Cardiac septum (tissue), 1 donor: ENCODE measurements around the gene GTF2H4. TPM values are rescaled to one million over a fixed set of nuclear protein-coding genes. Genes with fewer than 3 reads are reported as not detected.
"Not testable (repeated sequence)": the region's sequence is repeated elsewhere in the genome, so short reads cannot be mapped to it uniquely, and the experiment has no call there.

Source experiments
- DNase-seq: peaks from one replicate; pipeline ENCODE4 v3.0.0-alpha.2; 2020; ENCODE audit warnings: low spot score
- intact Hi-C: fragments of 100-400 bp; cut with DNase I; formaldehyde crosslinking; loops from one replicate; pipeline ENCODE4 v1.14.0; 2022
- long read RNA-seq: library from polyadenylated mRNA; unstranded; transcript quantifications from one replicate; pipeline ENCODE4 v2.0.0, GENCODE V29; 2021
- total RNA-seq: library from RNA; stranded (reverse); fragmentation: NEBNext Ultra II Directional; extraction: Animal tissue kit (Norgen Biotek cat#: 25700); gene quantifications from one replicate; pipeline ENCODE4 v1.2.1, GENCODE V29; 2021
- donor health status: DM: no; HTN: no; CAD: no.

Gene GTF2H4
- 16.0 TPM for total RNA-seq
- long read RNA-seq, partial matches to known transcripts, result 0 of 1 reads
- long read RNA-seq, other reads (novel, unspliced or antisense), result 1 of 1 reads

DNA sequence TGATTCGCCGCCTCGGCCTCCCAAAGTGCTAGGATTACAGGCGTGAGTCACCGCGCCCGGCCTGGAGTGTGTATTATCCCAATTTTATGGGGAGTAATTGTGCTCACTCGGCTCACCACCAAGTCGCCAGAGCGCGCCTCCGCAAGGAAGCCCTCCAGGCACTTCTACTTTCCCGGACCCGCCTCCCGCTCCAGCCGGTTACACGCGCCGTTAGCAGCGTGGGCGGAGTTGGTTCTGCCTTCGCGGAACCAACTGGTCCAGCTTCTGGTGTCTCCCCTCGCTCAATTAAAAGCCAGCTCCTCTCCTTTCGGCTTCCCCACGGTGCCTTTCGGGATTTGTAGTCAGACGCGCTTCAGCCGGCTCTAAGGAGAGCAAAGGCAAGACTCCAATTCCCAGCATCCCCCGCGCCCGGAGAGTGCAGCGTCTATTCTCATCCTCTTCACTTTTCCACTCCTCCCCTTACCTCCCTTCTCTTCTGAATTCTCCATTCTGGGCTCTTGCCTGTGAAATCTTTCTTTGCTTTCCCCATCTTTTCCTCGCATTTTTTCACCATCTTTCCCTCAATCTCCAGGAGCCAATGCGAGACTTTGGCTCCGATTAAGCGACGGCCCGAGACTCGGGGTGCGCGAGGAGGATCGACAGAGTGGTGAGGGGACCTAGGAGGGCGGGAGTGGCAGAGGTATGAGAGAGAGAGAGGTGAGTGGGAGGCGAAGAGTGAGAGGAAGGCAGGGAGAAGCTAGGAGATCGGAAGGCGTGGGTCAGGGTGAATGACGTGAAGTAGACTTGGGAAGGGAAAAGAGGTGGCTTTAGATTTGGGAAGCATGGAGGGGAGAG, at the start of gene GTF2H4:
Gene GTF2H4 (plus strand): TSS at position 450 of the 834 bp plus-strand sequence.
- intact Hi-C loops, result no loop called here
- DNase-seq, result peak; percentile 97

DNA sequence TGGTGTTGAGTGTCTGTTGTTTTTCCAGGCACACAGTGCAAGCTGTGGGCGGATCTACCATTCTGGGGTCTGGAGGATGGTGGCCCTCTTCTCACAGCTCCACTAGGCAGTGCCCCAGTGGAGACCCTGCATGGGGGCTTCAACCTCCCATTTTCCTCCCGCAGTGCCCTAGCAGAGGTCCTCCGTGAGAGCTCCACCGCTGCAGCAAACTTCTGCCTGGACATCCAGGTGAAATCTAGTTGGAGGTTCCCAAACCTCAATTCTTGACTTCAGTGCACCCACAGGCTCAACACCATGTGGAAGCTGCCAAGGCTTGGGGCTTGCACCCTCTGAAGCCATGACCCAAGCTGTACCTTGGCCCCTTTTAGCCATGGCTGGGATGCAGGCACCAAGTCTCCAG, 48.3 kb upstream of the GTF2H4 start:
- intact Hi-C loops, result not testable (repeated sequence)

DNA sequence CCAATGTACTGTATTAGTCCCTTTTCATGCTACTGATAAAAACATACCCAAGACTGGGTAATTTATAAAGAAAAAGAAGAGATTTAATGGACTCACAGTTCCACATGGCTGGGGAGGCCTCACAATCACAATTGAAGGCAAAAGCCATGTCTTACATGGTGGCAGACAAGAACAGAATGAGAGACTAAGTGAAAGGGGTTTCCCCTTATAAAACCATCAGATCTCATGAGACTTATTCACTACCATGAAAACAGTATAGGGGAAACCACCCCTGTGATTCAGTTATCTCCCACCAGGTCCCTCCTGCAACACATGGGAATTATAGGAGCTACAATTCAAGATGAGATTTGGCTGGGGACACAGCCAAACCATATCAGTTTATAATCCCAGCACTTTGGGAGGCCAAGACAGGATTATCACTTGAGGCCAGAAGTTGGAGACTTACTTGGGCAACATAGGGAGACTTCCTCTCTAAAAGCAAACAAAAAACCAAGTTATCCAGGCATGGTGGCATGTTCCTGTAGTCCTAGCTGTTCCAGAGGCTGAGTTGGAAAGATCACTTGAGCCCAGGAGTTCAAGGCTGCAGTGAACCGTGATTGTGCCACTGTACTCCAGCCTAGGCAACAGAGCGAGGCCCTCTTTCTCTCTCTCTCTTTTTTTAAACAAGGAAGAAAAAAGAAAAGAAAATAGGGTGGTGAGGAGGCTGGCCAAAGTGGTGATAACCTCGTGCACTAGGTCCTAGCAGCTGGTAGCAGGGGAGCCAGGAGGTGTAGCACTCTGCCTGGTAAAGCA, 46.6 kb upstream of the GTF2H4 start:
- intact Hi-C loops, result no loop called here
- DNase-seq, result no peak

More for the DNA sequence above, 48.3 kb upstream of the GTF2H4 start:
- not testable (repeated sequence) for DNase-seq

- intact Hi-C loops, result no loop called here
- no peak for DNase-seq
These were observed 45.7 kb upstream of the GTF2H4 start for GRCh38 chr6:30862156-30862875.

GRCh38 chr6:30864325-30864724, 43.7 kb upstream of the GTF2H4 start:
- intact Hi-C loops, result no loop called here
- no peak for DNase-seq

DNA sequence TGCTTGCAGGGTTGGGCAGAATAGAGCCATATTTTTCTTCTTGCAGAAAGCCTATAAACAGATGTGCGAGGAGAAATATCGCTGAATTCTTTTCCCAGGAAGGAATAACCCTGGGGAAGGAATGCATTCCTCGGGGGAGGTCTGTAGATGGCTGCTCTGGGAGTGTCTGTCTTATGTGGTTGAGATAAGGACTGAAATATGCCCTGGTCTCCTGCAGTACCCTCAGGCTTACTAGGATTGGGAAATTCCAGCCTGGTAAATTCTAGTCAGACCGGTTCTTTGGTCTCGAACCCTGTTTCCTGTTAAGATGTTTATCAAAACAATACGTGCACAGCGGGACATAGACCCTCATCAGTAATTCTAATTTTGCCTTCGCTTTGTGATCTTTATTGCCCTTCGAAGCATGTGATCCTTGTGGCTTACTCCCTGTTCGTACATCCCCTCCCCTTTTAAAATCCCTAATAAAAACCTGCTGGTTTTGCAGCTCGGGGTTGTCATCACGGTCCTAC, 38.7 kb upstream of the GTF2H4 start:
- intact Hi-C loops, DNase-seq: not testable (repeated sequence)

DNA sequence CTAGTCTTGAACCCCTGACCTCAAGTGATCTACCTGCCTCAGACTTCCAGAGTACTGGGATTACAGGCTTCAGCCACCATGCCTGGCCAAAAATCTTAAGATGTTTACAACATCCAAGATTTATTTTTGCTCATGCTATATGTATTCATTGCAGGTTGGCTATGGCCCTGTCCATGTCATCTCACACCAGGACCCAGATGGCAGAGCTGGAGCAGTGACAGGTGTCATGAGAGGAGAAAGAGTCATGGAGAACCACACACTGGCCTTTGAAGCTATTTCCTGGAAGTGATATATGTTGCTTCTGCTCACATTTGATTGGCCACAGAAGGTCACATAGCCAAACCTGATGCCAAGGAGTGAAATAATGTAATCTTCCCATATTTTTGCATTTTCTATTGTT, 37.5 kb upstream of the GTF2H4 start:
- intact Hi-C loops, result no loop called here
- no peak for DNase-seq

DNA sequence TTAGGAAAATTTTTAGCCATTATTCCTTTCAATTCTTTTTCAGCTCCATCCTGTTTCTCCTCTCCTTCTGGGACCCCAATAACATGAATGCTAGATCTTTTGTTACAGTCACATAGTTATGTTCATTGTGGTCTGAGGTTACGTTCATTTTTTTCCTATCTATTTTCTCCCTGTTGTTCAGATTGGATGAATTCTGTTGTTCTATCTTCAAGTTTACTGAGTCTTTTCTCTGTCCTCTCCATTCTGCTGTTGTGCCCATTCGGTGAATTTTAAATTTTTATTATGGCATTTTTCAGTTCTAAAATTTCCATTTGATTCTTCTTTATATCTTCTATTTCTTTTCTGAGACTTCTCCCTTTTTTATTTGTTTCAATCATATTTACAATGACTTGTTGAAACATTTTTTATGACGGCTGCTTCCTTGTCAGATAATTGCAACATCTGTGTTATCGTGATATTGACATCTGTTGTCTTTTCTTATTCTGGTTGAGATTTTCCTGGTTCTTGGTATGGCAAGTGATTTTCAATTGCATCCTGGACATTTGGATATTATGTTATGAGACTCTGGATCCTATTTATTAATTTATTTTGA, 36.3 kb upstream of the GTF2H4 start:
- intact Hi-C loops, result no loop called here
- no peak for DNase-seq

DNA sequence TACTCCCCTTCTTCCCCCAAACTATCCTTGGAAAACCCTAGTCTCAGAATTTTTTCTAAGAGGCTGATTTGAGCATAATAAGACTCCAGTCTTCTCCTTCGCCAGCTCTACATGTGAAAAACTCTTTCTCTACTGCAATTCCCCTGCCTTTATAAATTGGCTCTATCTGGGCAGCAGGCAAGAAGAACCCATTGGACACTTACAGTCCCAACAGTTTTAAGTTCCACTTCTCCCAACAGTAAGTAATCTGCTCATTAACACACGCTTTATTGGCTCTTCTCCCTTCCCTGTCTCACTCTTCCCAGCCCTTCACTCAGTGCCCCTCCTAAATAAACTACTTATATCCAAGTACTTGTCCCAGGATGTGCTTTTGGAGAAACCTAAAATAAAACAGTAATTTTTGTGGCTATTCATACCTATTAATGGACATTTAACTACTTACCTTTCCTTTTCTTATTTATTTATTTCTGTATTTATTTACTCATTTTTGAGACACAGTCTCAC, 34.8 kb upstream of the GTF2H4 start:
- intact Hi-C loops, result no loop called here
- DNase-seq, result no peak

- intact Hi-C loops, result not testable (repeated sequence)
These were observed 34.2 kb upstream of the GTF2H4 start for GRCh38 chr6:30873795-30874194.

GRCh38 chr6:30875244-30876038, 32.6 kb upstream of the GTF2H4 start:
- no peak for DNase-seq
- intact Hi-C loops, result loop anchor here (5.0 kb wide), 1 partner anchor 37 kb away; the partner anchor contains the start of gene VARS2

More at GRCh38 chr6:30873795-30874194, 34.2 kb upstream of the GTF2H4 start:
- not testable (repeated sequence) for DNase-seq

GRCh38 chr6:30876039-30876730, 31.8 kb upstream of the GTF2H4 start:
- DNase-seq, result no peak

GRCh38 chr6:30877419-30878262, 30.4 kb upstream of the GTF2H4 start:
- intact Hi-C loops, result loop anchor here (1.0 to 5.0 kb wide), 2 partner anchors 35 to 49 kb away; partner anchors contain the start of gene VARS2
- peak; percentile 91 for DNase-seq

More at GRCh38 chr6:30876039-30876730, 31.8 kb upstream of the GTF2H4 start:
- intact Hi-C loops, result loop anchor here (5.0 kb wide), 1 partner anchor 36 kb away; the partner anchor contains the start of gene VARS2

- intact Hi-C loops, result loop anchor here (5.0 kb wide), 2 partner anchors 32 to 203 kb away; partner anchors contain the start of gene VARS2
- no peak for DNase-seq
These were observed 28.2 kb upstream of the GTF2H4 start for GRCh38 chr6:30879684-30880427.

GRCh38 chr6:30880698-30881252, 27.2 kb upstream of the GTF2H4 start:
- DNase-seq, result no peak
- intact Hi-C loops, result loop anchor here (5.0 kb wide), 1 partner anchor 203 kb away; no protein-coding TSS in a partner anchor
